ENCODE data around the gene CAMKK1.
A peak's percentile ranks its signal among the peaks of the same experiment; 100 is the strongest.

CAMKK1 gene

DNA sequence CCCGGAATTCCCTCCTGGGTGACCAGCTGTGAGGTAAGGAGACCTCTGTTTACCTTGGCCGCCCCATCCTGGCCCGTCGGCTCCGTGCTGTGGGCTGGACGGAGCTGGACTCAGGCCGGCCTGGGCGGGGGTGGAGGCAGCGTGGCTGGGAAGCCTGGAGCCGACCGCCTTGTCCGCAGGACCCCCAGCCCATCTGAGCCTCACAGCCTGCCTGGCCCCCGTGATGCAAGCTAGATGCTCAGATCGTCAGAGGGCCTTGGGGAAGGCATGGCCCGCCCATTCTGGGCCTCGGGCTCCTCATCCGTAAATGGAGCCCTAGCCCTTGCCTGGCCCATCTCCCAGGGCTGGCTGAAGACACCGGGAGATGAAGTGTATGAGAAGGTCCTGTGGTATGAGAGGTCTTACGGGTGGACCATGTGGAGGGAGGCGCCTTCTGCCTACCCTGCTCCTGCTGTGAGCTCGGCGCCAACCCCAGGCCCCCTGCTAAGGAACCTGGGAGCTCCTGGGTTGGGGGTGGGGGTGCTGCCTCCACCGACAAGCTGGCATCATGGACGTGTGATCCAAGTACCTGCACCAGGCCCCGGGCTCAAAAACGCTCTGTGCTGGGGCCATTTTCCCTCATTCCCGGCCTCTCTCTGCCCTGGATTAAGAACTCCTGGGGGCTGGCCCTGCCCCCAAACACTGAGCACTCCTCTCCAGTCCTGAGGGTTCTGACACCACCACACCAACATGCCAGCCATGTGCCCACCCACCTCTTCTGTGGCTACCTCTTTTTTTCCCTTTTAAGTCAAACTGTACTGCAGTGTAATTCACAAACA is 28.9 kb upstream of the CAMKK1 start:
- Histone ChIP-seq H3K9me3 (ENCODE audit: control insufficient read depth, low read length) (no peaks in the 10 kb centered on the region), H3K23ac (ENCODE audit: low read length in 2 of 2) (no peak overlapping the region), H4K91ac (ENCODE audit: low read length) (no peak overlapping the region), H2AK5ac (ENCODE audit: low read length, severe bottlenecking) (no peak overlapping the region), H3K4me3 (ENCODE audit: insufficient read depth in 1 of 2, low read depth in 1 of 2, low read length in 2 of 2) (no peak overlapping the region), H3K4me1 (ENCODE audit: control insufficient read depth, insufficient read depth, low read depth, low read length) (peaks cover 8% of the 10 kb centered on the region), H3K27me3 (ENCODE audit: control insufficient read depth in 1 of 2, insufficient read depth in 1 of 2, low read length in 2 of 2) (peaks cover 25 to 34% of the 10 kb centered on the region in 2 experiments), H2AFZ (ENCODE audit: low read depth, low read length) (no peak overlapping the region), H2BK120ac (ENCODE audit: low read depth, low read length) (no peak overlapping the region), H3K4ac (ENCODE audit: low read depth in 1 of 2, low read length in 2 of 2) (no peak overlapping the region), H3K4me2 (ENCODE audit: low read length, poor library complexity, severe bottlenecking) (no peak overlapping the region), H3K9ac (ENCODE audit: low read length) (no peak overlapping the region), H3K18ac (ENCODE audit: low read depth in 1 of 2, low read length in 2 of 2) (no peak overlapping the region), H3K14ac (ENCODE audit: low read length in 2 of 2) (no peak overlapping the region), H3K27ac (ENCODE audit: low read length, poor library complexity, severe bottlenecking) (no peak overlapping the region), H2BK12ac (ENCODE audit: low read length in 2 of 2) (peak overlapping the region in 1 of 2 experiments; percentile 59), H3K36me3 (ENCODE audit: control insufficient read depth in 1 of 2, insufficient read depth in 2 of 2, low read depth in 1 of 2, low read length in 2 of 2) (no peaks in the 10 kb centered on the region), H2BK5ac (ENCODE audit: low read depth, low read length, poor library complexity, severe bottlenecking) (no peak overlapping the region), H4K8ac (ENCODE audit: low read length) (no peak overlapping the region), H3K79me1 (replicated peaks; ENCODE audit: low read length, poor library complexity, severe bottlenecking) (no peaks in the 10 kb centered on the region), H2BK15ac (ENCODE audit: low read depth, poor library complexity, severe bottlenecking) (peak overlapping the region; percentile 8)
- DNase-seq, result no peak
- 91% methylated on average over 26 of the region's 27 CpGs for WGBS

DNA sequence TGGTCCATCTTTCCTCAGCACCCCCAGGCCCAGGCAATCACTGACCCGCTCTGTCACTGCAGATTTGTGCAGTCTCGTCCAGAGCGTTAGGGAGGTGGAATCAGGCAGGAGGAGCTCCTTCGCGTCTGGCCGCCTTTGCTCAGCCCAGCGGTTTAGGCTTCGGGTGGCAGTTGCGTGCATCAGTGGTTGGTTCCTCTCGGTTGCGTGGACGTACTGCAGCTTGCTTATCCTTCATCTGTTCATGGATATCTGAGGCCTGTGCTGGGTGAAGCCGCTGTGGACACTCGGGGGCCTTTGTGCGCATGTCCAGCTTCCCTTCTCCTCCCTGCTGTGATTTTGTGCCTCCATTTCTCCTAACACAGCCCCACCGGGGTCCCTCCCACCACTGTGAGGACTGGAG is 28.2 kb upstream of the CAMKK1 start:
- Histone ChIP-seq H3K4ac (ENCODE audit: low read depth in 1 of 2, low read length in 2 of 2) (no peak overlapping the region), H3K36me3 (ENCODE audit: control insufficient read depth in 1 of 2, insufficient read depth in 2 of 2, low read depth in 1 of 2, low read length in 2 of 2) (no peaks in the 10 kb centered on the region), H3K27me3 (ENCODE audit: control insufficient read depth in 1 of 2, insufficient read depth in 1 of 2, low read length in 2 of 2) (peaks cover 21 to 33% of the 10 kb centered on the region in 2 experiments), H3K9ac (ENCODE audit: low read length) (no peak overlapping the region), H2BK15ac (ENCODE audit: low read depth, poor library complexity, severe bottlenecking) (no peak overlapping the region), H3K14ac (ENCODE audit: low read length in 2 of 2) (no peak overlapping the region), H2AK5ac (ENCODE audit: low read length, severe bottlenecking) (no peak overlapping the region), H2BK12ac (ENCODE audit: low read length in 2 of 2) (no peak overlapping the region), H3K4me3 (ENCODE audit: insufficient read depth in 1 of 2, low read depth in 1 of 2, low read length in 2 of 2) (no peak overlapping the region), H3K4me1 (ENCODE audit: control insufficient read depth, insufficient read depth, low read depth, low read length) (peaks cover 8% of the 10 kb centered on the region), H2BK120ac (ENCODE audit: low read depth, low read length) (no peak overlapping the region), H3K4me2 (ENCODE audit: low read length, poor library complexity, severe bottlenecking) (no peak overlapping the region), H3K27ac (ENCODE audit: low read length, poor library complexity, severe bottlenecking) (no peak overlapping the region), H3K23ac (ENCODE audit: low read length in 2 of 2) (no peak overlapping the region), H3K79me1 (replicated peaks; ENCODE audit: low read length, poor library complexity, severe bottlenecking) (no peaks in the 10 kb centered on the region), H2BK5ac (ENCODE audit: low read depth, low read length, poor library complexity, severe bottlenecking) (no peak overlapping the region), H3K9me3 (ENCODE audit: control insufficient read depth, low read length) (no peaks in the 10 kb centered on the region), H3K18ac (ENCODE audit: low read depth in 1 of 2, low read length in 2 of 2) (no peak overlapping the region), H2AFZ (ENCODE audit: low read depth, low read length) (no peak overlapping the region), H4K8ac (ENCODE audit: low read length) (no peak overlapping the region), H4K91ac (ENCODE audit: low read length) (no peak overlapping the region)
- no peak for DNase-seq
- 90% methylated on average over 12 of the region's 16 CpGs for WGBS

DNA sequence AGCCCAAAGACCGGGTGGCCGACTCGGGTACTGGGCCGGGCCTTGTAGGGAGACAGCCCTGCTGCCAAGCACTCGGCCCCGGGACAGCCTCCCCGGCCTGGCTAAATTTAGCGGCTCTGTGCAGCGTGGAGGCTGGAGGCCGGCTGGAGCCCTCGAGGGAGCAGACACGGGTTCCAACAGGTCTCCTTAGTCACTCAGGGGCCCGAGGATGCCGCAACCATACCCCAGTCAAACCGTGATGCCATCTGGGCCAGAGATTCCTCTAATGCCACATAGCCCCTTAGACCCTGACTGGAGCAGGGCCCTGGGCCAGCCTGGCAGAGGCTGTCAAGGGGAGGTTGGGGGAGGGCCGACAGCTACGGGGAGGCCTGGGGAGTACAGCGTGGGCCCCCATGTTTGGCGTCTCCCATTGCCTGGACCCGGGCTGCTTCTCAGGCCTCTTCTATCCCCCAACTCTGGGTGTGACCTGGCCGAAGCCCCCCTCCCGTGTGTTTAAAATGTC is 26.3 kb upstream of the CAMKK1 start:
- peak overlapping the region in 1 of 2 experiments; percentile 49 for H2BK12ac ChIP-seq (ENCODE audit: low read length in 2 of 2)
- H3K4ac ChIP-seq (ENCODE audit: low read depth in 1 of 2, low read length in 2 of 2), result no peak overlapping the region
- no peak overlapping the region for H3K27ac ChIP-seq (ENCODE audit: low read length, poor library complexity, severe bottlenecking)
- no peak overlapping the region for H3K14ac ChIP-seq (ENCODE audit: low read length in 2 of 2)
- no peaks in the 10 kb centered on the region for H3K9me3 ChIP-seq (ENCODE audit: control insufficient read depth, low read length)
- no peak overlapping the region for H2BK15ac ChIP-seq (ENCODE audit: low read depth, poor library complexity, severe bottlenecking)
- WGBS, result 94% methylated on average over 19 of the region's 22 CpGs
- no peak overlapping the region for H4K8ac ChIP-seq (ENCODE audit: low read length)
- peaks cover 8% of the 10 kb centered on the region for H3K4me1 ChIP-seq (ENCODE audit: control insufficient read depth, insufficient read depth, low read depth, low read length)
- no peak overlapping the region for H2AK5ac ChIP-seq (ENCODE audit: low read length, severe bottlenecking)
- no peak overlapping the region for H4K91ac ChIP-seq (ENCODE audit: low read length)
- no peak for DNase-seq
- no peak overlapping the region for H3K23ac ChIP-seq (ENCODE audit: low read length in 2 of 2)
- no peak overlapping the region for H3K9ac ChIP-seq (ENCODE audit: low read length)
- H3K4me3 ChIP-seq (ENCODE audit: insufficient read depth in 1 of 2, low read depth in 1 of 2, low read length in 2 of 2), result no peak overlapping the region
- H3K36me3 ChIP-seq (ENCODE audit: control insufficient read depth in 1 of 2, insufficient read depth in 2 of 2, low read depth in 1 of 2, low read length in 2 of 2), result no peaks in the 10 kb centered on the region
- no peaks in the 10 kb centered on the region for H3K79me1 ChIP-seq (replicated peaks; ENCODE audit: low read length, poor library complexity, severe bottlenecking)
- no peak overlapping the region for H2AFZ ChIP-seq (ENCODE audit: low read depth, low read length)
- H3K18ac ChIP-seq (ENCODE audit: low read depth in 1 of 2, low read length in 2 of 2), result no peak overlapping the region
- peaks cover 7 to 18% of the 10 kb centered on the region in 2 experiments for H3K27me3 ChIP-seq (ENCODE audit: control insufficient read depth in 1 of 2, insufficient read depth in 1 of 2, low read length in 2 of 2)
- H3K4me2 ChIP-seq (ENCODE audit: low read length, poor library complexity, severe bottlenecking), result no peak overlapping the region
- H2BK5ac ChIP-seq (ENCODE audit: low read depth, low read length, poor library complexity, severe bottlenecking), result no peak overlapping the region
- H2BK120ac ChIP-seq (ENCODE audit: low read depth, low read length), result no peak overlapping the region

DNA sequence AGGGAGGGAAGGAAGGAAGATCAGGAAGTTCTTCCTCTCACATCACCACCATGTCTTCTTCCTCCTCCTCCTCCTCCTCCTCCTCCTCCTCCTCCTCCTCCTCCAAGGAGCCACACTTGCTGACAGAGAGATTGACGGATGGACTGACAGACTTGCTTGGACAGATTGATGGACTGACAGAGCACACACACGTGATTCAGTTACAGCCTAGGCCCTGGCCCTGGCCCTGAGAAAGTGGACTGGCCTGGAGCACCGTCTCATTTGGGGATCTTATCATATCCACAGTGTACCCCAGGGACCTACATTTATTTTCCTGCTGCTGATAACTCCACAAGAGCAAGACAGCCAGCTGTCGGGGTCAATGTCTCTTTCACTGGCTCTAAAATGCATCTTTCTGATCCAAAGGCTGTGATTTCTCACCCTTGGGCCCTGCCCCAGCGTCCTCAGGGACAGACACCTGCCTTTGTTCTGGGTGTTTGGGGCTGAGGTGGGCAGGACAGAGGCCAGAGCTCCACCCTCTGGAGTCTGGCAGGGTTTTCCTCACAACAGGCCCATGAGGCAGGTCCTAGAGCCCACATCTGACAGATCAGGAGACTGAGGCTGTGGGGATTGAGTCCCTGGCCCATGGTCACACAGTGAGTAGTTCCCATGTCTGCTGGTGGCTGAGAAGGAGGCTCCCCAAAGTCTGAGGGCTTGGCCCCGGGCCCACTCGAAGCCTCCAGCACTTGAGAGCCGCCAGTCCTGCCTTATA is 25.7 kb upstream of the CAMKK1 start:
- no peak overlapping the region for H3K9ac ChIP-seq (ENCODE audit: low read length)

More for the DNA sequence above, 25.7 kb upstream of the CAMKK1 start:
- H3K4ac ChIP-seq (ENCODE audit: low read depth in 1 of 2, low read length in 2 of 2), result no peak overlapping the region
- H2BK12ac ChIP-seq (ENCODE audit: low read length in 2 of 2), result no peak overlapping the region
- H2AFZ ChIP-seq (ENCODE audit: low read depth, low read length), result peak overlapping the region; percentile 15
- H4K8ac ChIP-seq (ENCODE audit: low read length), result no peak overlapping the region
- H2BK5ac ChIP-seq (ENCODE audit: low read depth, low read length, poor library complexity, severe bottlenecking), result no peak overlapping the region
- no peak overlapping the region for H3K23ac ChIP-seq (ENCODE audit: low read length in 2 of 2)
- WGBS, result 70% methylated on average over 8 of the region's 8 CpGs
- no peak overlapping the region for H2BK120ac ChIP-seq (ENCODE audit: low read depth, low read length)
- no peaks in the 10 kb centered on the region for H3K9me3 ChIP-seq (ENCODE audit: control insufficient read depth, low read length)
- H4K91ac ChIP-seq (ENCODE audit: low read length), result no peak overlapping the region
- H3K27ac ChIP-seq (ENCODE audit: low read length, poor library complexity, severe bottlenecking), result no peak overlapping the region
- H2AK5ac ChIP-seq (ENCODE audit: low read length, severe bottlenecking), result no peak overlapping the region
- H3K4me3 ChIP-seq (ENCODE audit: insufficient read depth in 1 of 2, low read depth in 1 of 2, low read length in 2 of 2), result no peak overlapping the region
- peaks cover 8% of the 10 kb centered on the region for H3K4me1 ChIP-seq (ENCODE audit: control insufficient read depth, insufficient read depth, low read depth, low read length)
- no peaks in the 10 kb centered on the region for H3K36me3 ChIP-seq (ENCODE audit: control insufficient read depth in 1 of 2, insufficient read depth in 2 of 2, low read depth in 1 of 2, low read length in 2 of 2)
- H3K4me2 ChIP-seq (ENCODE audit: low read length, poor library complexity, severe bottlenecking), result no peak overlapping the region
- no peak for DNase-seq
- H3K27me3 ChIP-seq (ENCODE audit: control insufficient read depth in 1 of 2, insufficient read depth in 1 of 2, low read length in 2 of 2), result peaks cover 3 to 13% of the 10 kb centered on the region in 2 experiments
- no peak overlapping the region for H2BK15ac ChIP-seq (ENCODE audit: low read depth, poor library complexity, severe bottlenecking)
- H3K79me1 ChIP-seq (replicated peaks; ENCODE audit: low read length, poor library complexity, severe bottlenecking), result no peaks in the 10 kb centered on the region
- H3K14ac ChIP-seq (ENCODE audit: low read length in 2 of 2), result no peak overlapping the region
- H3K18ac ChIP-seq (ENCODE audit: low read depth in 1 of 2, low read length in 2 of 2), result no peak overlapping the region
